Neural cell (in vitro differentiated cells): ENCODE results near the gene WIPF2. TPM values are rescaled to one million over a fixed set of nuclear protein-coding genes. Genes with fewer than 3 reads are reported as not detected.
"Not testable (repeated sequence)": the region's sequence is repeated elsewhere in the genome, so short reads cannot be mapped to it uniquely, and the experiment has no call there.

Experiments
- H2AFZ ChIP-seq: fragments of 200-600, 300-800 bp; sonication (generic), shearing (Covaris generic); 2 replicates; pipeline ENCODE4 v1.6.0; 2014; ENCODE audit warnings: low read depth, mild to moderate bottlenecking, antibody characterized with exemption, low read length, moderate library complexity
- H3F3A ChIP-seq: fragments of 200-600 bp; shearing (Covaris generic); 2 replicates; pipeline ENCODE4 v1.6.1; 2016; ENCODE audit warnings: mild to moderate bottlenecking, moderate library complexity, mixed read lengths, antibody characterized with exemption, low read length; ENCODE audit not compliant: insufficient read depth, poor library complexity, severe bottlenecking
- H3K27ac ChIP-seq: fragments of 200-600, 300-800 bp; sonication (generic), shearing (Covaris generic); 2 replicates; pipeline ENCODE4 v1.5.1; 2014; ENCODE audit warnings: mild to moderate bottlenecking, low read length, moderate library complexity
- H3K27me3 ChIP-seq: fragments of 300-800, 200-600 bp; sonication (generic), shearing (Covaris generic); 2 replicates; pipeline ENCODE4 v1.6.0; 2014; ENCODE audit warnings: mild to moderate bottlenecking, low read depth, low read length, moderate library complexity; ENCODE audit not compliant: insufficient read depth
- H3K36me3 ChIP-seq: fragments of 300-800, 200-600 bp; sonication (generic), shearing (Covaris generic); 2 replicates; pipeline ENCODE4 v1.5.1; 2014; ENCODE audit warnings: mild to moderate bottlenecking, antibody characterized with exemption, low read length, moderate library complexity; ENCODE audit not compliant: insufficient read depth
- H3K4me2 ChIP-seq: fragments of 300-800, 200-600 bp; sonication (generic), shearing (Covaris generic); 2 replicates; pipeline ENCODE4 v1.6.0; 2014; ENCODE audit warnings: mild to moderate bottlenecking, low read length
- H3K4me3 ChIP-seq: fragments of 300-800, 200-600 bp; sonication (generic), shearing (Covaris generic); 2 replicates; pipeline ENCODE4 v1.5.1; 2014; ENCODE audit warnings: mild to moderate bottlenecking, low read length, moderate library complexity
- H3K79me2 ChIP-seq: fragments of 200-600 bp; shearing (Covaris generic); replicated peaks from 2 replicates; pipeline ENCODE4 v1.6.0; 2014; ENCODE audit warnings: mild to moderate bottlenecking, low read length, moderate library complexity; ENCODE audit not compliant: insufficient read depth
- H3K9ac ChIP-seq: fragments of 300-800, 200-600 bp; sonication (generic), shearing (Covaris generic); 2 replicates; pipeline ENCODE4 v1.6.1; 2016; ENCODE audit warnings: mild to moderate bottlenecking, low read length, mixed read lengths
- H3K9me2 ChIP-seq: fragments of 200-600 bp; shearing (Covaris generic); 2 replicates; pipeline ENCODE4 v1.6.1; 2016; ENCODE audit warnings: mild to moderate bottlenecking, low read length, mixed read lengths; ENCODE audit not compliant: insufficient read depth
- H3K9me3 ChIP-seq: fragments of 200-600, 300-800 bp; sonication (generic), shearing (Covaris generic); 2 replicates; pipeline ENCODE4 v1.6.1; 2016; ENCODE audit warnings: mild to moderate bottlenecking, mixed run types, low read length, moderate library complexity, mixed read lengths
- H4K20me1 ChIP-seq: fragments of 200-600 bp; shearing (Covaris generic); 2 replicates; pipeline ENCODE4 v1.6.1; 2016; ENCODE audit warnings: mild to moderate bottlenecking, mixed run types; ENCODE audit not compliant: insufficient read depth
- EP300 ChIP-seq: fragments of 450-650 bp; conservative IDR thresholded peaks from 2 replicates; pipeline ENCODE4 v1.6.1; 2014; ENCODE audit warnings: antibody characterized with exemption, mild to moderate bottlenecking, moderate library complexity; ENCODE audit not compliant: poor library complexity, severe bottlenecking
- EZH2 ChIP-seq: fragments of 200-600, 300-800 bp; shearing (Covaris generic), sonication (generic); IDR thresholded peaks from 2 replicates; pipeline ENCODE4 v1.6.1; 2014; ENCODE audit warnings: antibody characterized with exemption, low read length, borderline replicate concordance, mild to moderate bottlenecking; ENCODE audit not compliant: insufficient read depth, poor library complexity, severe bottlenecking
- MXI1 ChIP-seq: fragments of 450-650 bp; conservative IDR thresholded peaks from 2 replicates; pipeline ENCODE4 v1.6.1; 2014; ENCODE audit warnings: antibody characterized with exemption, mild to moderate bottlenecking; ENCODE audit not compliant: poor library complexity, severe bottlenecking
- POLR2AphosphoS5 ChIP-seq: IDR thresholded peaks from 2 replicates; pipeline ENCODE4 v1.6.1; 2012
- RAD21 ChIP-seq: fragments of 450-650 bp; conservative IDR thresholded peaks from 2 replicates; pipeline ENCODE4 v1.6.1; 2014; ENCODE audit warnings: antibody characterized with exemption, mild to moderate bottlenecking, moderate library complexity
- SMC3 ChIP-seq: fragments of 450-650 bp; conservative IDR thresholded peaks from 2 replicates; pipeline ENCODE4 v1.6.1; 2014; ENCODE audit warnings: antibody characterized with exemption, mild to moderate bottlenecking, moderate library complexity; ENCODE audit not compliant: poor library complexity
- TAF1 ChIP-seq: IDR thresholded peaks from 2 replicates; pipeline ENCODE4 v1.6.1; 2012; ENCODE audit warnings: low read depth
- polyA plus RNA-seq: library from polyadenylated mRNA; depleted of rRNA; stranded (reverse); fragments of >200 nt; gene quantifications from 2 replicates; pipeline ENCODE4 v1.2.3, GENCODE V29; 2014
- TF ChIP-seq, protein P1 (sequence below): IDR thresholded peaks from 2 replicates; pipeline ENCODE4 v1.6.1; 2012; ENCODE audit warnings: borderline replicate concordance
- TF ChIP-seq, protein P2 (sequence below): fragments of 450-650 bp; IDR thresholded peaks from 2 replicates; pipeline ENCODE4 v1.5.1; 2014; ENCODE audit warnings: antibody characterized with exemption, mild to moderate bottlenecking, moderate library complexity; ENCODE audit not compliant: poor library complexity, severe bottlenecking

Gene WIPF2
- polyA plus RNA-seq, 1 donor from 2014 or later = 11.5 TPM

DNA sequence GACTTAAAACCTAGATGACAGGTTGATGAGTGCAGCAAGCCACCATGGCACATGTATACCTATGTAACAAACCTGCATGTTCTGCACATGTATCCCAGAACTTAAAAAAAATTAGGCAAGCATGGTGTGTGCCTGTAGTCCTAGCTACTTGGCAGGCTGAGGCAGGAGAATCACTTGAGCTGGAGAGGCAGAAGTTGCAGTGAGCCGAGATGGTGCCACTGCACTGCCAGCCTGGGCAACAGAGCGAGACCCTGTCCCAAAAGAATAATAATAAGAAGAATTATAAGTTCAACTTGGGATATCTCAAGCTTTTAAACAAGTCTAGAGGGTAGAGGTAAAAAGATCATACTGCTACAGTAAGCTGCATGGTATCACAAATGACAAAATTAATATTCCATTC lies 78.4 kb downstream of the WIPF2 start:
- no peak overlapping the region for H3K4me3 ChIP-seq
- TF ChIP-seq POLR2AphosphoS5 (no peak), EZH2 (no peak), SMC3 (no peak), MXI1 (no peak), EP300 (no peak), RAD21 (no peak), TAF1 (no peak)
- TF ChIP-seq, protein P1, sequence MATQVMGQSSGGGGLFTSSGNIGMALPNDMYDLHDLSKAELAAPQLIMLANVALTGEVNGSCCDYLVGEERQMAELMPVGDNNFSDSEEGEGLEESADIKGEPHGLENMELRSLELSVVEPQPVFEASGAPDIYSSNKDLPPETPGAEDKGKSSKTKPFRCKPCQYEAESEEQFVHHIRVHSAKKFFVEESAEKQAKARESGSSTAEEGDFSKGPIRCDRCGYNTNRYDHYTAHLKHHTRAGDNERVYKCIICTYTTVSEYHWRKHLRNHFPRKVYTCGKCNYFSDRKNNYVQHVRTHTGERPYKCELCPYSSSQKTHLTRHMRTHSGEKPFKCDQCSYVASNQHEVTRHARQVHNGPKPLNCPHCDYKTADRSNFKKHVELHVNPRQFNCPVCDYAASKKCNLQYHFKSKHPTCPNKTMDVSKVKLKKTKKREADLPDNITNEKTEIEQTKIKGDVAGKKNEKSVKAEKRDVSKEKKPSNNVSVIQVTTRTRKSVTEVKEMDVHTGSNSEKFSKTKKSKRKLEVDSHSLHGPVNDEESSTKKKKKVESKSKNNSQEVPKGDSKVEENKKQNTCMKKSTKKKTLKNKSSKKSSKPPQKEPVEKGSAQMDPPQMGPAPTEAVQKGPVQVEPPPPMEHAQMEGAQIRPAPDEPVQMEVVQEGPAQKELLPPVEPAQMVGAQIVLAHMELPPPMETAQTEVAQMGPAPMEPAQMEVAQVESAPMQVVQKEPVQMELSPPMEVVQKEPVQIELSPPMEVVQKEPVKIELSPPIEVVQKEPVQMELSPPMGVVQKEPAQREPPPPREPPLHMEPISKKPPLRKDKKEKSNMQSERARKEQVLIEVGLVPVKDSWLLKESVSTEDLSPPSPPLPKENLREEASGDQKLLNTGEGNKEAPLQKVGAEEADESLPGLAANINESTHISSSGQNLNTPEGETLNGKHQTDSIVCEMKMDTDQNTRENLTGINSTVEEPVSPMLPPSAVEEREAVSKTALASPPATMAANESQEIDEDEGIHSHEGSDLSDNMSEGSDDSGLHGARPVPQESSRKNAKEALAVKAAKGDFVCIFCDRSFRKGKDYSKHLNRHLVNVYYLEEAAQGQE = no peak
- TF ChIP-seq, protein P2, sequence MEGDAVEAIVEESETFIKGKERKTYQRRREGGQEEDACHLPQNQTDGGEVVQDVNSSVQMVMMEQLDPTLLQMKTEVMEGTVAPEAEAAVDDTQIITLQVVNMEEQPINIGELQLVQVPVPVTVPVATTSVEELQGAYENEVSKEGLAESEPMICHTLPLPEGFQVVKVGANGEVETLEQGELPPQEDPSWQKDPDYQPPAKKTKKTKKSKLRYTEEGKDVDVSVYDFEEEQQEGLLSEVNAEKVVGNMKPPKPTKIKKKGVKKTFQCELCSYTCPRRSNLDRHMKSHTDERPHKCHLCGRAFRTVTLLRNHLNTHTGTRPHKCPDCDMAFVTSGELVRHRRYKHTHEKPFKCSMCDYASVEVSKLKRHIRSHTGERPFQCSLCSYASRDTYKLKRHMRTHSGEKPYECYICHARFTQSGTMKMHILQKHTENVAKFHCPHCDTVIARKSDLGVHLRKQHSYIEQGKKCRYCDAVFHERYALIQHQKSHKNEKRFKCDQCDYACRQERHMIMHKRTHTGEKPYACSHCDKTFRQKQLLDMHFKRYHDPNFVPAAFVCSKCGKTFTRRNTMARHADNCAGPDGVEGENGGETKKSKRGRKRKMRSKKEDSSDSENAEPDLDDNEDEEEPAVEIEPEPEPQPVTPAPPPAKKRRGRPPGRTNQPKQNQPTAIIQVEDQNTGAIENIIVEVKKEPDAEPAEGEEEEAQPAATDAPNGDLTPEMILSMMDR = no peak
- H3K9ac ChIP-seq = no peak overlapping the region
- no peaks in the 10 kb centered on the region for H3K27me3 ChIP-seq
- no peaks in the 10 kb centered on the region for H3K79me2 ChIP-seq
- no peaks in the 10 kb centered on the region for H3K9me3 ChIP-seq
- no peaks in the 10 kb centered on the region for H3K9me2 ChIP-seq
- H3K4me2 ChIP-seq = no peak overlapping the region
- no peaks in the 10 kb centered on the region for H3K36me3 ChIP-seq
- no peaks in the 10 kb centered on the region for H4K20me1 ChIP-seq
- no peak overlapping the region for H2AFZ ChIP-seq
- no peak overlapping the region for H3K27ac ChIP-seq
- H3F3A ChIP-seq = no peaks in the 10 kb centered on the region

DNA sequence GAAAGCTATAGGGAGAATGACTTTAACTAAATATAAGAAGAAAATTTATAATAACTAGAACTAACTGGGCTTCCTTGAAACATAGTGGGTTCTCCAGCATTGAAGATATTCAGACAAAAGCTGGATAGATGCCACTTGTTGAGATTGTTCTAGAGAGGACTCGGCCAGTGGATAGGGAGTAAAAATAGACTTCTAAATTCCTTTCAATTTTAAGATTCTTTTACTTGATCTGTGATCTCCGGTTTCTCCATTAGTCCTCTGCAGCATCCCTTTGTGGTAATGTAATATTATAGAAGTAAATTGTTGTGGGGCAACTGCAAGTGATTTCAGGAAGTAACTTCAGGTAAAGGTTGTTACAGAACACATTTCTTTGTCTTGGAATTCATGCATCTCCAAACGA lies 79.6 kb downstream of the WIPF2 start:
- Histone ChIP-seq H3F3A (no peaks in the 10 kb centered on the region), H4K20me1 (no peaks in the 10 kb centered on the region), H3K27me3 (no peaks in the 10 kb centered on the region), H3K9me2 (no peaks in the 10 kb centered on the region), H3K4me3 (no peak overlapping the region), H3K9me3 (no peaks in the 10 kb centered on the region), H2AFZ (no peak overlapping the region), H3K9ac (no peak overlapping the region), H3K36me3 (no peaks in the 10 kb centered on the region), H3K79me2 (no peaks in the 10 kb centered on the region), H3K27ac (no peak overlapping the region), H3K4me2 (no peak overlapping the region)
- TF ChIP-seq MXI1 (no peak), TAF1 (no peak), POLR2AphosphoS5 (no peak), RAD21 (no peak), EP300 (no peak), EZH2 (no peak), SMC3 (no peak)
- TF ChIP-seq, protein P1 = no peak
- TF ChIP-seq, protein P2 = no peak

- not testable (repeated sequence) for H3K4me3 ChIP-seq, H3K9me3 ChIP-seq, H3K4me2 ChIP-seq, H3K27ac ChIP-seq, H3K79me2 ChIP-seq, H3K9me2 ChIP-seq, H3K27me3 ChIP-seq, H3F3A ChIP-seq, H3K36me3 ChIP-seq, H3K9ac ChIP-seq, H4K20me1 ChIP-seq, H2AFZ ChIP-seq
Observed at GRCh38 chr17:40299159-40299757, 80.2 kb downstream of the WIPF2 start.
